T-helper 2 cell treated with Interferon-gamma antibody and Interleukin-4, amounts not matched to agents 5 μg/mL and 100 μg/mL, for 36 hours (primary cell): ENCODE data around the gene MTG2.

Source experiments
- DNase-seq: peaks from one replicate; pipeline ENCODE4 v3.0.0; 2021; ENCODE audit warnings: low spot score
- H3K27ac Mint-ChIP-seq: one replicate; pipeline ENCODE4 v1.8.0; 2021; ENCODE audit warnings: mild to moderate bottlenecking, mixed read lengths
- H3K27me3 Mint-ChIP-seq: one replicate; pipeline ENCODE4 v1.8.0; 2021; ENCODE audit warnings: low read depth, mixed read lengths
- H3K36me3 Mint-ChIP-seq: one replicate; pipeline ENCODE4 v1.8.0; 2021; ENCODE audit warnings: low read depth, mixed read lengths
- H3K4me1 Mint-ChIP-seq: one replicate; pipeline ENCODE4 v1.8.0; 2021; ENCODE audit warnings: low read depth, mixed read lengths
- H3K4me3 Mint-ChIP-seq: one replicate; pipeline ENCODE4 v1.8.0; 2022; ENCODE audit warnings: mild to moderate bottlenecking, moderate library complexity, mixed read lengths
- H3K9me3 Mint-ChIP-seq: one replicate; pipeline ENCODE4 v1.8.0; 2021; ENCODE audit warnings: mixed read lengths

The MTG2 gene

GRCh38 chr20:62215991-62216635, 33.3 kb downstream of the MTG2 start:
- H3K36me3 Mint-ChIP-seq = no peaks in the 10 kb centered on the region
- H3K9me3 Mint-ChIP-seq = no peaks in the 10 kb centered on the region
- no peak overlapping the region for H3K27ac Mint-ChIP-seq
- DNase-seq = no peak
- no peak overlapping the region for H3K4me3 Mint-ChIP-seq
- H3K4me1 Mint-ChIP-seq = no peaks in the 10 kb centered on the region
- H3K27me3 Mint-ChIP-seq = peaks cover 15% of the 10 kb centered on the region

- peaks cover 20% of the 10 kb centered on the region for H3K27me3 Mint-ChIP-seq
These were observed 34.1 kb downstream of the MTG2 start for GRCh38 chr20:62216636-62217566.

GRCh38 chr20:62217913-62218773, 35.3 kb downstream of the MTG2 start:
- no peak for DNase-seq
- Mint-ChIP-seq H3K4me3 (no peak overlapping the region), H3K27ac (no peak overlapping the region), H3K4me1 (no peaks in the 10 kb centered on the region), H3K9me3 (no peaks in the 10 kb centered on the region), H3K36me3 (no peaks in the 10 kb centered on the region), H3K27me3 (peaks cover 20% of the 10 kb centered on the region)

More at GRCh38 chr20:62216636-62217566, 34.1 kb downstream of the MTG2 start:
- H3K36me3 Mint-ChIP-seq = no peaks in the 10 kb centered on the region
- no peaks in the 10 kb centered on the region for H3K4me1 Mint-ChIP-seq
- H3K27ac Mint-ChIP-seq = no peak overlapping the region
- H3K9me3 Mint-ChIP-seq = no peaks in the 10 kb centered on the region
- no peak for DNase-seq
- H3K4me3 Mint-ChIP-seq = no peak overlapping the region

GRCh38 chr20:62219101-62219991, 36.5 kb downstream of the MTG2 start:
- H3K4me1 Mint-ChIP-seq = no peaks in the 10 kb centered on the region
- no peaks in the 10 kb centered on the region for H3K36me3 Mint-ChIP-seq
- peak overlapping the region; percentile 26 for H3K4me3 Mint-ChIP-seq
- no peak for DNase-seq
- H3K27me3 Mint-ChIP-seq = peaks cover 20% of the 10 kb centered on the region
- H3K27ac Mint-ChIP-seq = no peak overlapping the region
- no peaks in the 10 kb centered on the region for H3K9me3 Mint-ChIP-seq

GRCh38 chr20:62219992-62220665, 37.3 kb downstream of the MTG2 start, which contains the start of gene HRH3:
TSS of gene HRH3 (minus strand) at chr20:62220278. CDS start at chr20:62219970, 308 bp downstream.
- peak within 1 kb of the TSS; percentile 26 for H3K4me3 Mint-ChIP-seq
- no peaks in the 10 kb centered on the region for H3K4me1 Mint-ChIP-seq
- no peaks in the 10 kb centered on the region for H3K36me3 Mint-ChIP-seq
- no peak within 1 kb of the TSS for H3K27ac Mint-ChIP-seq
- peaks cover 20% of the 10 kb centered on the region for H3K27me3 Mint-ChIP-seq
- DNase-seq = peak; percentile 32
- no peaks in the 10 kb centered on the region for H3K9me3 Mint-ChIP-seq

- DNase-seq = no peak
- H3K4me1 Mint-ChIP-seq = no peaks in the 10 kb centered on the region
- H3K27me3 Mint-ChIP-seq = peaks cover 20% of the 10 kb centered on the region
- H3K4me3 Mint-ChIP-seq = no peak overlapping the region
- H3K27ac Mint-ChIP-seq = no peak overlapping the region
- H3K36me3 Mint-ChIP-seq = no peaks in the 10 kb centered on the region
- H3K9me3 Mint-ChIP-seq = no peaks in the 10 kb centered on the region
These were observed 38.1 kb downstream of the MTG2 start for GRCh38 chr20:62220666-62221568.

GRCh38 chr20:62222266-62222850, 39.5 kb downstream of the MTG2 start:
- Mint-ChIP-seq H3K27me3 (peaks cover 18% of the 10 kb centered on the region), H3K9me3 (no peaks in the 10 kb centered on the region), H3K27ac (no peak overlapping the region), H3K4me1 (no peaks in the 10 kb centered on the region), H3K36me3 (no peaks in the 10 kb centered on the region), H3K4me3 (no peak overlapping the region)
- DNase-seq = no peak

- H3K27me3 Mint-ChIP-seq = peaks cover 18% of the 10 kb centered on the region
- H3K36me3 Mint-ChIP-seq = no peaks in the 10 kb centered on the region
- DNase-seq = no peak
- no peak overlapping the region for H3K4me3 Mint-ChIP-seq
- H3K9me3 Mint-ChIP-seq = no peaks in the 10 kb centered on the region
- H3K4me1 Mint-ChIP-seq = no peaks in the 10 kb centered on the region
- no peak overlapping the region for H3K27ac Mint-ChIP-seq
These were observed 40.1 kb downstream of the MTG2 start for GRCh38 chr20:62222972-62223371.

- H3K27me3 Mint-ChIP-seq = peaks cover 18% of the 10 kb centered on the region
- H3K4me3 Mint-ChIP-seq = no peak overlapping the region
- H3K9me3 Mint-ChIP-seq = no peaks in the 10 kb centered on the region
- no peak for DNase-seq
- H3K36me3 Mint-ChIP-seq = no peaks in the 10 kb centered on the region
- no peaks in the 10 kb centered on the region for H3K4me1 Mint-ChIP-seq
- H3K27ac Mint-ChIP-seq = no peak overlapping the region
These were observed 40.7 kb downstream of the MTG2 start for GRCh38 chr20:62223571-62223970.

- no peaks in the 10 kb centered on the region for H3K4me1 Mint-ChIP-seq
- H3K9me3 Mint-ChIP-seq = no peaks in the 10 kb centered on the region
- H3K4me3 Mint-ChIP-seq = no peak overlapping the region
- no peaks in the 10 kb centered on the region for H3K36me3 Mint-ChIP-seq
- no peak overlapping the region for H3K27ac Mint-ChIP-seq
- no peak for DNase-seq
- peaks cover 12% of the 10 kb centered on the region for H3K27me3 Mint-ChIP-seq
These were observed 41.5 kb downstream of the MTG2 start for GRCh38 chr20:62224113-62224855.

- H3K27ac Mint-ChIP-seq = no peak overlapping the region
- no peak for DNase-seq
- H3K4me1 Mint-ChIP-seq = no peaks in the 10 kb centered on the region
- peaks cover 12% of the 10 kb centered on the region for H3K27me3 Mint-ChIP-seq
- no peaks in the 10 kb centered on the region for H3K36me3 Mint-ChIP-seq
- no peak overlapping the region for H3K4me3 Mint-ChIP-seq
- H3K9me3 Mint-ChIP-seq = no peaks in the 10 kb centered on the region
These were observed 42.2 kb downstream of the MTG2 start for GRCh38 chr20:62225026-62225425.
